ENCODE measurements around the gene ANTXR1. TPM values are rescaled to one million over a fixed set of nuclear protein-coding genes. Genes with fewer than 3 reads are reported as not detected.

Gene ANTXR1
- total and polyA plus RNA-seq, 2 of the 8 experiments (the other 6 are each of a cell fraction or from before 2014, with no cell fraction given) = 15.8 to 44.3 TPM

- no peak overlapping the region for H2AK5ac ChIP-seq (ENCODE audit: low read depth, low read length)
- no peak overlapping the region for H4K8ac ChIP-seq (ENCODE audit: extremely low read depth, insufficient read depth, low read length)
- no peak overlapping the region for H2AFZ ChIP-seq (ENCODE audit: low read length)
- H3K27ac ChIP-seq (ENCODE audit: low read depth, low read length) = no peak overlapping the region
- H3K18ac ChIP-seq (ENCODE audit: extremely low read depth, low read length) = no peak overlapping the region
- H3K4ac ChIP-seq (replicated peaks; ENCODE audit: insufficient read length, low read depth, low read length) = no peak overlapping the region
- no peak for FAIRE-seq
- H3K9me3 ChIP-seq (ENCODE audit: insufficient read depth in 2 of 2, low read depth in 1 of 2, low read length in 1 of 2) = no peaks in the 10 kb centered on the region
- no peak overlapping the region for H3K9ac ChIP-seq (replicated peaks in 1 of 4; ENCODE audit: extremely low read depth in 1 of 4, low read depth in 3 of 4, low read length in 3 of 4)
- no peak overlapping the region for H4K91ac ChIP-seq (replicated peaks; ENCODE audit: insufficient read length, low read length)
- no peak overlapping the region for H3K14ac ChIP-seq (ENCODE audit: insufficient read length)
- POLR2A ChIA-PET (ENCODE audit: partially characterized antibody) = interaction anchor here (0.7 kb wide), 1 partner anchor 55 kb away, joined by 3 read pairs; no protein-coding TSS in a partner anchor
- no peak overlapping the region for H3K23ac ChIP-seq (ENCODE audit: insufficient read length)
- no peaks in the 10 kb centered on the region for H3K27me3 ChIP-seq (replicated peaks in 1 of 4; ENCODE audit: control insufficient read depth in 3 of 4, extremely low read depth in 1 of 4, insufficient read depth in 3 of 4, low read length in 3 of 4)
- H2BK12ac ChIP-seq (ENCODE audit: low read depth, low read length) = no peak overlapping the region
- no peak overlapping the region for H2BK120ac ChIP-seq (replicated peaks; ENCODE audit: low read depth, low read length)
- H3K4me2 ChIP-seq (ENCODE audit: insufficient read depth in 1 of 2, low read depth in 2 of 2, low read length in 2 of 2) = no peak overlapping the region
- H3K36me3 ChIP-seq (ENCODE audit: control insufficient read depth in 2 of 4, insufficient read depth in 4 of 4, low read length in 3 of 4) = no peaks in the 10 kb centered on the region
- H2BK20ac ChIP-seq (ENCODE audit: low read length) = no peak overlapping the region
- H3K56ac ChIP-seq (replicated peaks; ENCODE audit: insufficient read length, low read depth, low read length) = no peak overlapping the region
- no peak overlapping the region for H3K4me3 ChIP-seq (ENCODE audit: extremely low read depth in 1 of 4, insufficient read depth in 2 of 4, low read depth in 3 of 4, low read length in 4 of 4)
- CTCF ChIA-PET (ENCODE audit: partially characterized antibody) = interaction anchor here (0.5 kb wide), 1 partner anchor 207 kb away, joined by 3 read pairs; no protein-coding TSS in a partner anchor
- no peaks in the 10 kb centered on the region for H3K23me2 ChIP-seq (ENCODE audit: low read depth, low read length)
- TF ChIP-seq USF2 (IDR thresholded peaks at IDR 0.05; ENCODE audit: low read length) (no peak), BRCA1 (IDR thresholded peaks at IDR 0.05; ENCODE audit: low read depth, low read length) (no peak), NRF1 (IDR thresholded peaks at IDR 0.05; ENCODE audit: low read depth, low read length) (no peak), EZH2 (IDR thresholded peaks at IDR 0.05; ENCODE audit: low read depth, low read length, severe bottlenecking) (no peak), POLR2A (IDR thresholded peaks at IDR 0.05; ENCODE audit: control extremely low read depth in 1 of 2, low read depth in 2 of 2, low read length in 2 of 2) (no peak), GABPA (IDR thresholded peaks at IDR 0.05; ENCODE audit: borderline replicate concordance, insufficient read depth, low read length) (no peak), ASH2L (IDR thresholded peaks at IDR 0.05; ENCODE audit: low read length) (no peak), EGR1 (IDR thresholded peaks at IDR 0.05; ENCODE audit: borderline replicate concordance, low read depth, low read length) (no peak), RFX5 (IDR thresholded peaks at IDR 0.05; ENCODE audit: borderline replicate concordance, low read depth, low read length) (no peak), CHD1 (IDR thresholded peaks at IDR 0.05; ENCODE audit: low read depth, low read length) (no peak)
- TF ChIP-seq, protein P1, sequence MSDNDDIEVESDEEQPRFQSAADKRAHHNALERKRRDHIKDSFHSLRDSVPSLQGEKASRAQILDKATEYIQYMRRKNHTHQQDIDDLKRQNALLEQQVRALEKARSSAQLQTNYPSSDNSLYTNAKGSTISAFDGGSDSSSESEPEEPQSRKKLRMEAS (IDR thresholded peaks at IDR 0.05) = no peak
- H4K5ac ChIP-seq (ENCODE audit: insufficient read length, low read depth, low read length) = no peak overlapping the region
- H3K79me2 ChIP-seq (ENCODE audit: control insufficient read depth in 1 of 2, insufficient read depth in 2 of 2, low read length in 2 of 2) = no peaks in the 10 kb centered on the region
- peaks cover 0 to 13% (median 7%) of the 10 kb centered on the region in 4 experiments; a peak in 5 of 7 replicates for H3K4me1 ChIP-seq (replicated peaks in 1 of 4; ENCODE audit: control insufficient read depth in 3 of 4, insufficient read depth in 4 of 4, low read length in 3 of 4)
- no peaks in the 10 kb centered on the region for H3K79me1 ChIP-seq (ENCODE audit: low read depth, low read length)
- DNase-seq (ENCODE audit: low read depth in 1 of 2, low spot score in 2 of 2) = no peak
- H2BK15ac ChIP-seq (ENCODE audit: low read length) = no peak overlapping the region
- no peaks in the 10 kb centered on the region for H4K20me1 ChIP-seq (replicated peaks in 1 of 2; ENCODE audit: control insufficient read depth in 1 of 2, insufficient read depth in 2 of 2, low read length in 2 of 2)
- 81% methylated on average over 4 of the region's 4 CpGs; no CpG with 5 or more reads in 1 of the 2 experiments for WGBS, 2 experiments (ENCODE audit: extremely low coverage in 1 of 2, insufficient coverage in 1 of 2, insufficient read length in 1 of 2, insufficient replicate concordance in 2 of 2, low coverage in 1 of 2, low lambda C conversion rate in 2 of 2, missing lambda C conversion rate in 1 of 2)
- no peak overlapping the region for H2BK5ac ChIP-seq (ENCODE audit: low read depth, low read length)
Measured at GRCh38 chr2:69116438-69116837, 103.5 kb downstream of the ANTXR1 start.

All from H1 (cell line).